Activated B cell treated with CpG ODN at 0.5 μM for 24 hours (primary cell): ENCODE results near the gene PRMT2. TPM values are rescaled to one million over a fixed set of nuclear protein-coding genes. Genes with fewer than 3 reads are reported as not detected.

Experiments
- ATAC-seq: fragments of 200-7000 bp; cut with Tn5 transposase; one replicate; pipeline ENCODE4 v1.10.0; 2021; ENCODE audit warnings: low read depth, mild to moderate bottlenecking, moderate library complexity
- CTCF ChIA-PET: fragments of 350-600 bp; sonication (Branson Sonifier 250); formaldehyde crosslinking; loops from one replicate; lab custom pipeline; 2021; ENCODE audit warnings: antibody characterized with exemption; lab: Charles Lee
- POLR2A ChIA-PET: fragments of 350-600 bp; sonication (Branson Sonifier 250); formaldehyde crosslinking; loops from one replicate; lab custom pipeline; 2021; ENCODE audit warnings: antibody characterized with exemption; lab: Charles Lee
- DNase-seq: peaks from one replicate; pipeline ENCODE4 v3.0.0; 2022
- H3K27ac Mint-ChIP-seq: one replicate; pipeline ENCODE4 v1.8.0; 2020; ENCODE audit warnings: mixed read lengths
- H3K27me3 Mint-ChIP-seq: one replicate; pipeline ENCODE4 v1.8.0; 2021; ENCODE audit warnings: mixed read lengths
- H3K36me3 Mint-ChIP-seq: one replicate; pipeline ENCODE4 v1.8.0; 2021; ENCODE audit warnings: low read depth, mixed read lengths
- H3K4me1 Mint-ChIP-seq: one replicate; pipeline ENCODE4 v1.8.0; 2021; ENCODE audit warnings: mixed read lengths
- H3K4me3 Mint-ChIP-seq: one replicate; pipeline ENCODE4 v1.8.0; 2020; ENCODE audit warnings: mild to moderate bottlenecking, mixed read lengths
- H3K9me3 Mint-ChIP-seq: one replicate; pipeline ENCODE4 v1.8.0; 2020; ENCODE audit warnings: mixed read lengths
- intact Hi-C: fragments of 100-400 bp; cut with micrococcal nuclease; formaldehyde crosslinking; loops from one replicate; pipeline ENCODE4 v1.15.1; 2024
- total RNA-seq: library from RNA; stranded (reverse); gene quantifications from 2 replicates; pipeline ENCODE4 v1.2.3, GENCODE V29; 2022
- TF ChIP-seq, protein P1 (sequence below): fragments of 200-600 bp; IDR thresholded peaks from one replicate; pipeline ENCODE4 v1.8.0; 2022; ENCODE audit warnings: antibody characterized with exemption, mild to moderate bottlenecking

The PRMT2 gene
- total RNA-seq, 1 donor from 2014 or later: 48.5 TPM

DNA sequence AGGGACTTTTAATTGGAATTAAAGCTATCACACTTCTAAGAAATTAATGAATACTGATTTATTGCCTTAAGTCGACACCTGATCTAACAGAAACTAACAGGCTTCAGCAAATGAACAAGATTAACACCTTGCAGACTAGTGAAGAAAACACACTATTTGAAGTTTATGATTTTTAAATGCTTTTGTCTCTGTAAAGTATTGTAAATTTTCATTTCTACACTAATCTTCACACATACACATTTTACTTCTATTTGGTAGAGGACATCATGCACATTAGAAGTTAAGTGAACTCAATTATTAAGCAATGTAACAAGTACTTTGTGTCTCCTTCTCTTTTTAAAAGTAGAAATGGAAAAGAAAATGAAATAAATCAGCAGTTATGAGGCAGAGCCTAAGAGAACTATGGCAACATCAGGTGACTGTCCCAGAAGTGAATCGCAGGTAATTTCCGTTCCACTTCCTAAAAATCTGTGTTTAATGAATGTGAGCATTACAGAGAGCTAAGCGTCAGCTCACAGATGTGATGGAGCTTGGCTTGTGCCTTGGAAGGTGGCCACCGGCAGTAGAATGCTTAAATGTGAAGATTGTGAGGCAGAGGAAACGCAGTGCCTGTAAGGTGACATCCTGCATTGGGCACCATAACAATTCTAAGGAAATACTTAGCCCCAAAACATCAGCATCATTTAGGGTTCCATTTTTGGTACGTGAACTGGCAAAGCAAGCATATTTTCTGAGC is 1.2 kb downstream of the PRMT2 start:
- ChIA-PET CTCF (interaction anchor here (1.2 kb wide), 1 partner anchor 493 kb away, joined by 6 read pairs; no protein-coding TSS in a partner anchor), POLR2A (interaction anchor here (1.0 to 1.7 kb wide), 7 partner anchors 30 to 451 kb away, joined by 3 to 6 read pairs (median 5); partner anchors contain the start of gene DIP2A)
- no peak for DNase-seq
- Mint-ChIP-seq H3K36me3 (peaks cover 38% of the 10 kb centered on the region), H3K4me1 (peaks cover 44% of the 10 kb centered on the region), H3K9me3 (no peaks in the 10 kb centered on the region), H3K27me3 (no peaks in the 10 kb centered on the region), H3K4me3 (peak overlapping the region; percentile 92), H3K27ac (peak overlapping the region; percentile 90)
- intact Hi-C loops: loop anchor here (1.0 kb wide), 1 partner anchor 178 kb away; the partner anchor contains the start of gene DIP2A
- no peak for ATAC-seq
- TF ChIP-seq, protein P1, sequence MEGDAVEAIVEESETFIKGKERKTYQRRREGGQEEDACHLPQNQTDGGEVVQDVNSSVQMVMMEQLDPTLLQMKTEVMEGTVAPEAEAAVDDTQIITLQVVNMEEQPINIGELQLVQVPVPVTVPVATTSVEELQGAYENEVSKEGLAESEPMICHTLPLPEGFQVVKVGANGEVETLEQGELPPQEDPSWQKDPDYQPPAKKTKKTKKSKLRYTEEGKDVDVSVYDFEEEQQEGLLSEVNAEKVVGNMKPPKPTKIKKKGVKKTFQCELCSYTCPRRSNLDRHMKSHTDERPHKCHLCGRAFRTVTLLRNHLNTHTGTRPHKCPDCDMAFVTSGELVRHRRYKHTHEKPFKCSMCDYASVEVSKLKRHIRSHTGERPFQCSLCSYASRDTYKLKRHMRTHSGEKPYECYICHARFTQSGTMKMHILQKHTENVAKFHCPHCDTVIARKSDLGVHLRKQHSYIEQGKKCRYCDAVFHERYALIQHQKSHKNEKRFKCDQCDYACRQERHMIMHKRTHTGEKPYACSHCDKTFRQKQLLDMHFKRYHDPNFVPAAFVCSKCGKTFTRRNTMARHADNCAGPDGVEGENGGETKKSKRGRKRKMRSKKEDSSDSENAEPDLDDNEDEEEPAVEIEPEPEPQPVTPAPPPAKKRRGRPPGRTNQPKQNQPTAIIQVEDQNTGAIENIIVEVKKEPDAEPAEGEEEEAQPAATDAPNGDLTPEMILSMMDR: no peak

DNA sequence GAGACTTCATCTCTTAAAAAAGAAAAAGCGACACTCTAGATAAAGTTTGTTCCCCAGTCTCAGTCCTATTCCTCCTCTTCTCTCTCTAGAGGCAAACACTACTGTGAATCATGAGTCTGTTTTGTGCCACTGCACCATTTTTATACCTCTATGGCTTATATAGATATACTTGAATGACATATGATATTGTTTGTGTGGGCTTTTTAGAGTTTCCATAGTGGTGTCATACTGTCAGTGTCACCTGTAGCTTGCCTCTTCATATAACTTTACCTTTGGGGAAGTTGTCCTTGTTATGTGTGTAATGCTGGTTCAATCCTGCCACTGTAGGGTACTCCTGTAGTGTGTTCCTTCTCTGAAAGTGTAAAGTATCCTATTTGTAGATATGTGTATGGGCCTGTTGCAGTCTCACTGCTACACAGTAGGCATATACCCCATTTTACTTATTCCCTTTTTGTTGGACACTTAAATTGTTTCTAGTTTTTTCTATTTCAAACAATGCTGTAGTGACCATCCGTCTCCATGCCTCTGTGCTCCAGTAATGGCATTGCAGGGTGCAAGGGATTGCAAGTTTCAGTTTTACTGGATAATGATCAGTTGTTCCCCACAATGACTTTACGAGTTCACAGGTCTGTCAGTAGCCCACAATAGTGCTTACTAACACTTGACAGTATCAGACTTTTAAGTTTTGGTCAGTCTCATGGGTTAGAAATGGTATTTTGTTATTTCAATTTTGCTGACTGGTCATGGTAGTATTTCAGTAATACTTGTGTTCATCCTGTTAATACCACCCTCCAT is 2.7 kb downstream of the PRMT2 start:
- peak overlapping the region; percentile 7 for H3K4me3 Mint-ChIP-seq
- DNase-seq: no peak
- H3K27me3 Mint-ChIP-seq: no peaks in the 10 kb centered on the region
- no peak overlapping the region for H3K27ac Mint-ChIP-seq
- ChIA-PET CTCF (no interaction called here), POLR2A (no interaction called here)
- H3K9me3 Mint-ChIP-seq: no peaks in the 10 kb centered on the region
- TF ChIP-seq, protein P1: no peak
- H3K36me3 Mint-ChIP-seq: peaks cover 43% of the 10 kb centered on the region
- intact Hi-C loops: no loop called here
- peaks cover 44% of the 10 kb centered on the region for H3K4me1 Mint-ChIP-seq
- ATAC-seq: no peak

DNA sequence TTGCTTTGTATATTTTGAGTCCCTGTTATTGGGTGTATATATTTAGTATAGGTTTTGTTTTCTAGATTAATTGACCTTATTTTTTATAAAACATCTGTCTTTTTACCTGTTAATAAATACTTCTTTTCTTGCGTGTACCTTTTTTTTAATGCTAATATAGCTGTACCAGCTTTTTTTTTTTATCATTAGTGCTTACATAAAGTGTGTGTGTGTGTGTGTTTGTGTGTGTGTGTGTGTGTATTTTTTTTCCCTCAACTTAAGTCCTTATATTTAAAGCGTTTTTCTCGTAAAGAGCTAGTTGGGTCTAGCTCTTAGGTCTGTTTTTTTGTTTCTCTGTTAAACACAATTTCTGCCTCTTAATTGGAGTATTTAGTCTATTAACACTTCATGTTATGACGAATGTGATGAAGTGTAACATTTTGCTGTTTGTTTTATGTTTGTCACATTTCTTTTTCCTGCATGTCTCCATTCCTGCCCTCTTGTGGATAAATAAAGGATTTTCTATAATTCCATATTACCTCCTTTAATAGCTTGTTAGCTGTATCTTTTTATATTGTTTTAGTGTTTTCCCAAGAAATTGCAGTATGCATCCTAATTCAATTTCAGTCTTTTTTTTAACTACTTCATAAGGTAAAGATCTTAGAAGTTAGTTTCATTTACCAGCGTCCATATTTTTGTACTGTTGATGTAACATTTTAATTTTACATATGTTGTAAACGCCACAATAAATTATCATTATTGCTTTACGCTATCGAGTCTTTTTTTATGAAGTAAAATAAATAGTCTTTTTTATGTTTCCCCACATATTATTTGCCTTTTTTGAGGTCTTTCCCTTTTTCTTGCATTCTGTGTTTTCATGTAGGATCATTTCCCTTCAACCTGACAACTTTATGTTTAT is 4.3 kb downstream of the PRMT2 start:
- no peaks in the 10 kb centered on the region for H3K9me3 Mint-ChIP-seq
- H3K27ac Mint-ChIP-seq: no peak overlapping the region
- ChIA-PET CTCF (interaction anchor here (0.9 kb wide), 1 partner anchor 497 kb away, joined by 4 read pairs; no protein-coding TSS in a partner anchor), POLR2A (interaction anchor here (0.7 kb wide), 1 partner anchor 180 kb away, joined by 3 read pairs; no protein-coding TSS in a partner anchor)
- H3K27me3 Mint-ChIP-seq: no peaks in the 10 kb centered on the region
- TF ChIP-seq, protein P1: no peak
- peaks cover 57% of the 10 kb centered on the region for H3K36me3 Mint-ChIP-seq
- no peak for ATAC-seq
- no peak overlapping the region for H3K4me3 Mint-ChIP-seq
- intact Hi-C loops: no loop called here
- DNase-seq: no peak
- H3K4me1 Mint-ChIP-seq: peaks cover 40% of the 10 kb centered on the region

DNA sequence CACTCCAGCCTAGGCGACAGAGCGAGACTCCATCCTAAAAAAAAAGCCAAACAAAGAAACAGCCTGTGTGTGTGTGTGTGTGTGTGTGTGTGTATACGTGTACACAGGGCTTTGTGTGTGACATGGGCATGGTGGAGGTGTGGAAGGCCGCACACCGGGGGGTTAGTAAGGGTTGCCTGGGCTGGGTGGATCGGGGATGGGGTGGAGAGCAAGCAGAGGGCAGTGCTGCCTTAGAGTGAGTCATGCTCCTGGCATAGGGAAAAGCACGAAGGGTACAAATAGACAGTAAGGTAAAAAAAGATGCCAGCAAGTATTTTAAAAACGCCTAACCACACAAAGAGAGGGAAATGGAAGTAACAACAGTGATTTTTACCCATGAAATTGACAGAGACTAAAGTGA is 6.2 kb downstream of the PRMT2 start:
- Mint-ChIP-seq H3K9me3 (no peaks in the 10 kb centered on the region), H3K27me3 (no peaks in the 10 kb centered on the region), H3K36me3 (peaks cover 70% of the 10 kb centered on the region), H3K4me3 (no peak overlapping the region), H3K4me1 (peaks cover 29% of the 10 kb centered on the region), H3K27ac (no peak overlapping the region)
- ChIA-PET POLR2A (no interaction called here), CTCF (no interaction called here)
- DNase-seq (no peak), ATAC-seq (no peak)
- TF ChIP-seq, protein P1: no peak
- intact Hi-C loops: no loop called here
